H1 (cell line): ENCODE results near the gene CTTNBP2NL. TPM values are rescaled to one million over a fixed set of nuclear protein-coding genes. Genes with fewer than 3 reads are reported as not detected.

Experiments
- CEBPB ChIP-seq: IDR thresholded peaks from 2 replicates; pipeline ENCODE4 v1.6.1; 2012; ENCODE audit warnings: low read depth, low read length
- CTBP2 ChIP-seq: IDR thresholded peaks from 2 replicates; pipeline ENCODE4 v1.7.0; 2011; ENCODE audit warnings: borderline replicate concordance, mild to moderate bottlenecking, moderate library complexity, mixed read lengths, low read length; ENCODE audit not compliant: insufficient read depth, insufficient read length
- HDAC2 ChIP-seq, 2 experiments: fragments of 300-600 bp in 1 of 2; sonication (generic) in 1 of 2; IDR thresholded peaks; 2 replicates each; pipeline ENCODE4 v1.6.1; 2011 to 2012; ENCODE audit warnings: low read depth in 2 of 2, low read length in 2 of 2, mild to moderate bottlenecking in 2 of 2, moderate library complexity in 2 of 2, borderline replicate concordance in 1 of 2, inconsistent platforms in 1 of 2
- RNF2 ChIP-seq: fragments of 200-900, 300-1000 bp; sonication (generic); IDR thresholded peaks from 2 replicates; pipeline ENCODE4 v1.7.1; 2016; ENCODE audit warnings: borderline replicate concordance, low read depth, mild to moderate bottlenecking, antibody characterized with exemption, low read length; ENCODE audit not compliant: poor library complexity, severe bottlenecking; ENCODE audit errors: missing control alignments
- SIRT6 ChIP-seq: IDR thresholded peaks from one replicate; pipeline ENCODE4 v1.7.1; 2012; ENCODE audit warnings: low read length, inconsistent platforms
- SRF ChIP-seq: IDR thresholded peaks from 2 replicates; pipeline ENCODE4 v1.6.1; 2011; ENCODE audit warnings: mild to moderate bottlenecking, low read depth, low read length, moderate library complexity
- YY1 ChIP-seq: IDR thresholded peaks from 2 replicates; pipeline ENCODE4 v1.6.1; 2011; ENCODE audit warnings: low read depth, mild to moderate bottlenecking, low read length
- ZNF274 ChIP-seq: IDR thresholded peaks from 2 replicates; pipeline ENCODE4 v1.7.0; 2012; ENCODE audit warnings: low read length, borderline replicate concordance; ENCODE audit errors: extremely low read depth
- polyA plus RNA-seq, 7 experiments: library from polyadenylated mRNA; depleted of rRNA in 3 of 7; stranded (reverse) in 5 of 7; unstranded in 2 of 7; fragments of >200 nt in 5 of 7; fragments of 200-250 nt in 2 of 7; gene quantifications; 1 replicate in 5 of 7; 2 replicates in 1 of 7; 4 replicates in 1 of 7; pipeline versions ENCODE4 v1.2.1 to v1.2.3, GENCODE V29; 2011 to 2013; ENCODE audit warnings: missing spikeins in 2 of 7, mixed read lengths in 2 of 7
- total RNA-seq: library from RNA; stranded (reverse); fragmentation: NEBNext Ultra II Directional; extraction: Animal tissue kit (Norgen Biotek cat#: 25700); gene quantifications from 2 replicates; pipeline ENCODE4 v1.2.1, GENCODE V29; 2021
- TF ChIP-seq, protein P1 (sequence below): fragments of 300-600 bp; sonication (generic); IDR thresholded peaks from 2 replicates; pipeline ENCODE4 v1.7.1; 2012; ENCODE audit warnings: low read length, moderate library complexity, mild to moderate bottlenecking, inconsistent platforms; ENCODE audit not compliant: insufficient replicate concordance

Gene CTTNBP2NL
- total and polyA plus RNA-seq, 2 of the 8 experiments (the other 6 are each of a cell fraction or from before 2014, with no cell fraction given), result 6.4 to 35.1 TPM

DNA sequence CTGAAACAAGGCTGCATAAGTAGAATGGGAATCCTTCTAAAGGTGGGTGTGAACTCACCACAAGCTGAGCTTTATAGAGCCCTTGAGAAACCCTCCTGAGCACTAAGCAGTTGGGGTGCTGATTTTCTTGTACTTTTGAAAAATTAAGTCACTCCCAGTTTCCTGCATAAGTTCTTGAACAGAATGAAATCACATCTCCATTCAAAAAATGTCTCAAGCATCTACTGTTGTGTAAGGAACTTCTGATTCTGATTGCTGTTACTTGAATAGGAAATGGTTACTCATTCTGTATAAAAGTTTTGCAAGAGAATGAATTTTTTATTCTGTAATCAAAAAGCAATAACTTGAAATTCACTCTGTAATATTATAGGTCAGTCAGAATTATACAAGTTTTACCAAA lies 61.9 kb downstream of the CTTNBP2NL start (continued):
- TF ChIP-seq, protein P1, sequence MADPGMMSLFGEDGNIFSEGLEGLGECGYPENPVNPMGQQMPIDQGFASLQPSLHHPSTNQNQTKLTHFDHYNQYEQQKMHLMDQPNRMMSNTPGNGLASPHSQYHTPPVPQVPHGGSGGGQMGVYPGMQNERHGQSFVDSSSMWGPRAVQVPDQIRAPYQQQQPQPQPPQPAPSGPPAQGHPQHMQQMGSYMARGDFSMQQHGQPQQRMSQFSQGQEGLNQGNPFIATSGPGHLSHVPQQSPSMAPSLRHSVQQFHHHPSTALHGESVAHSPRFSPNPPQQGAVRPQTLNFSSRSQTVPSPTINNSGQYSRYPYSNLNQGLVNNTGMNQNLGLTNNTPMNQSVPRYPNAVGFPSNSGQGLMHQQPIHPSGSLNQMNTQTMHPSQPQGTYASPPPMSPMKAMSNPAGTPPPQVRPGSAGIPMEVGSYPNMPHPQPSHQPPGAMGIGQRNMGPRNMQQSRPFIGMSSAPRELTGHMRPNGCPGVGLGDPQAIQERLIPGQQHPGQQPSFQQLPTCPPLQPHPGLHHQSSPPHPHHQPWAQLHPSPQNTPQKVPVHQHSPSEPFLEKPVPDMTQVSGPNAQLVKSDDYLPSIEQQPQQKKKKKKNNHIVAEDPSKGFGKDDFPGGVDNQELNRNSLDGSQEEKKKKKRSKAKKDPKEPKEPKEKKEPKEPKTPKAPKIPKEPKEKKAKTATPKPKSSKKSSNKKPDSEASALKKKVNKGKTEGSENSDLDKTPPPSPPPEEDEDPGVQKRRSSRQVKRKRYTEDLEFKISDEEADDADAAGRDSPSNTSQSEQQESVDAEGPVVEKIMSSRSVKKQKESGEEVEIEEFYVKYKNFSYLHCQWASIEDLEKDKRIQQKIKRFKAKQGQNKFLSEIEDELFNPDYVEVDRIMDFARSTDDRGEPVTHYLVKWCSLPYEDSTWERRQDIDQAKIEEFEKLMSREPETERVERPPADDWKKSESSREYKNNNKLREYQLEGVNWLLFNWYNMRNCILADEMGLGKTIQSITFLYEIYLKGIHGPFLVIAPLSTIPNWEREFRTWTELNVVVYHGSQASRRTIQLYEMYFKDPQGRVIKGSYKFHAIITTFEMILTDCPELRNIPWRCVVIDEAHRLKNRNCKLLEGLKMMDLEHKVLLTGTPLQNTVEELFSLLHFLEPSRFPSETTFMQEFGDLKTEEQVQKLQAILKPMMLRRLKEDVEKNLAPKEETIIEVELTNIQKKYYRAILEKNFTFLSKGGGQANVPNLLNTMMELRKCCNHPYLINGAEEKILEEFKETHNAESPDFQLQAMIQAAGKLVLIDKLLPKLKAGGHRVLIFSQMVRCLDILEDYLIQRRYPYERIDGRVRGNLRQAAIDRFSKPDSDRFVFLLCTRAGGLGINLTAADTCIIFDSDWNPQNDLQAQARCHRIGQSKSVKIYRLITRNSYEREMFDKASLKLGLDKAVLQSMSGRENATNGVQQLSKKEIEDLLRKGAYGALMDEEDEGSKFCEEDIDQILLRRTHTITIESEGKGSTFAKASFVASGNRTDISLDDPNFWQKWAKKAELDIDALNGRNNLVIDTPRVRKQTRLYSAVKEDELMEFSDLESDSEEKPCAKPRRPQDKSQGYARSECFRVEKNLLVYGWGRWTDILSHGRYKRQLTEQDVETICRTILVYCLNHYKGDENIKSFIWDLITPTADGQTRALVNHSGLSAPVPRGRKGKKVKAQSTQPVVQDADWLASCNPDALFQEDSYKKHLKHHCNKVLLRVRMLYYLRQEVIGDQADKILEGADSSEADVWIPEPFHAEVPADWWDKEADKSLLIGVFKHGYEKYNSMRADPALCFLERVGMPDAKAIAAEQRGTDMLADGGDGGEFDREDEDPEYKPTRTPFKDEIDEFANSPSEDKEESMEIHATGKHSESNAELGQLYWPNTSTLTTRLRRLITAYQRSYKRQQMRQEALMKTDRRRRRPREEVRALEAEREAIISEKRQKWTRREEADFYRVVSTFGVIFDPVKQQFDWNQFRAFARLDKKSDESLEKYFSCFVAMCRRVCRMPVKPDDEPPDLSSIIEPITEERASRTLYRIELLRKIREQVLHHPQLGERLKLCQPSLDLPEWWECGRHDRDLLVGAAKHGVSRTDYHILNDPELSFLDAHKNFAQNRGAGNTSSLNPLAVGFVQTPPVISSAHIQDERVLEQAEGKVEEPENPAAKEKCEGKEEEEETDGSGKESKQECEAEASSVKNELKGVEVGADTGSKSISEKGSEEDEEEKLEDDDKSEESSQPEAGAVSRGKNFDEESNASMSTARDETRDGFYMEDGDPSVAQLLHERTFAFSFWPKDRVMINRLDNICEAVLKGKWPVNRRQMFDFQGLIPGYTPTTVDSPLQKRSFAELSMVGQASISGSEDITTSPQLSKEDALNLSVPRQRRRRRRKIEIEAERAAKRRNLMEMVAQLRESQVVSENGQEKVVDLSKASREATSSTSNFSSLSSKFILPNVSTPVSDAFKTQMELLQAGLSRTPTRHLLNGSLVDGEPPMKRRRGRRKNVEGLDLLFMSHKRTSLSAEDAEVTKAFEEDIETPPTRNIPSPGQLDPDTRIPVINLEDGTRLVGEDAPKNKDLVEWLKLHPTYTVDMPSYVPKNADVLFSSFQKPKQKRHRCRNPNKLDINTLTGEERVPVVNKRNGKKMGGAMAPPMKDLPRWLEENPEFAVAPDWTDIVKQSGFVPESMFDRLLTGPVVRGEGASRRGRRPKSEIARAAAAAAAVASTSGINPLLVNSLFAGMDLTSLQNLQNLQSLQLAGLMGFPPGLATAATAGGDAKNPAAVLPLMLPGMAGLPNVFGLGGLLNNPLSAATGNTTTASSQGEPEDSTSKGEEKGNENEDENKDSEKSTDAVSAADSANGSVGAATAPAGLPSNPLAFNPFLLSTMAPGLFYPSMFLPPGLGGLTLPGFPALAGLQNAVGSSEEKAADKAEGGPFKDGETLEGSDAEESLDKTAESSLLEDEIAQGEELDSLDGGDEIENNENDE, result no peak
- TF ChIP-seq CEBPB, result no peak
- TF ChIP-seq SRF, result no peak
- TF ChIP-seq YY1, result no peak
- no peak for TF ChIP-seq SIRT6
- TF ChIP-seq CTBP2, result no peak
- no peak for TF ChIP-seq HDAC2 (IDR thresholded peaks at IDR 0.05; ENCODE audit: borderline replicate concordance in 1 of 2, low read depth in 2 of 2, low read length in 2 of 2)
- no peak for TF ChIP-seq RNF2
- no peak for TF ChIP-seq ZNF274
